Loucy (cell line): Measurements from ENCODE around the gene APOA5.

Experiments used
- EZH2phosphoT487 ChIP-seq: fragments of 200-600 bp; IDR thresholded peaks from 2 replicates; pipeline ENCODE4 v1.6.1; 2018; ENCODE audit warnings: antibody characterized with exemption, mild to moderate bottlenecking, moderate library complexity, borderline replicate concordance
- TF ChIP-seq, protein P1 (sequence below): fragments of 200-600 bp; sonication (generic); conservative IDR thresholded peaks from 2 replicates; pipeline ENCODE4 v1.5.1; 2014; ENCODE audit warnings: mild to moderate bottlenecking, antibody characterized with exemption, low read length

DNA sequence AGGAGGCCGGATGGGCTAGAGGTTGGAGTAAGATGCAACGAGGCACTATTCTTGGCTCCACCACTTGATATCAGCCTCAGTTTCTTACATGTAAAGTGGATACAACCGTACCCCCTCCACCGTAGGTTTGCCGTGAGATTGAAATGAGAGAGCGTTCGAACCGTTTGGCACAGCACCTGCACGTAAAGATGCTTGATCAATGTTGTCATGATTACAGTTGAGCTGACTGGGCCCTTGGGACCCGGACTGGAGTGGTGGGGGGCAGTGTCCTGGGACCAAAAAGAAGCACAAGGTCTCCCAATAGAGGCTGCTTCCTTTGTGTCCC lies 41.8 kb upstream of the APOA5 start:
- TF ChIP-seq, protein P1, sequence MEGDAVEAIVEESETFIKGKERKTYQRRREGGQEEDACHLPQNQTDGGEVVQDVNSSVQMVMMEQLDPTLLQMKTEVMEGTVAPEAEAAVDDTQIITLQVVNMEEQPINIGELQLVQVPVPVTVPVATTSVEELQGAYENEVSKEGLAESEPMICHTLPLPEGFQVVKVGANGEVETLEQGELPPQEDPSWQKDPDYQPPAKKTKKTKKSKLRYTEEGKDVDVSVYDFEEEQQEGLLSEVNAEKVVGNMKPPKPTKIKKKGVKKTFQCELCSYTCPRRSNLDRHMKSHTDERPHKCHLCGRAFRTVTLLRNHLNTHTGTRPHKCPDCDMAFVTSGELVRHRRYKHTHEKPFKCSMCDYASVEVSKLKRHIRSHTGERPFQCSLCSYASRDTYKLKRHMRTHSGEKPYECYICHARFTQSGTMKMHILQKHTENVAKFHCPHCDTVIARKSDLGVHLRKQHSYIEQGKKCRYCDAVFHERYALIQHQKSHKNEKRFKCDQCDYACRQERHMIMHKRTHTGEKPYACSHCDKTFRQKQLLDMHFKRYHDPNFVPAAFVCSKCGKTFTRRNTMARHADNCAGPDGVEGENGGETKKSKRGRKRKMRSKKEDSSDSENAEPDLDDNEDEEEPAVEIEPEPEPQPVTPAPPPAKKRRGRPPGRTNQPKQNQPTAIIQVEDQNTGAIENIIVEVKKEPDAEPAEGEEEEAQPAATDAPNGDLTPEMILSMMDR = no peak
- TF ChIP-seq EZH2phosphoT487 = no peak
